T47D (cell line): ENCODE results near the gene VWA3A.
"Not testable (repeated sequence)": the region's sequence is repeated elsewhere in the genome, so short reads cannot be mapped to it uniquely, and the experiment has no call there.

ENCODE experiments used
- DNase-seq, 2 experiments: peaks; one replicate each; pipeline versions ENCODE4 v3.0.0 to v3.0.0-alpha.2; 2011 to 2012; ENCODE audit warnings: low read depth in 1 of 2, low spot score in 1 of 2
- JUND ChIP-seq: IDR thresholded peaks from 2 replicates; pipeline ENCODE4 v1.6.1; 2012; ENCODE audit warnings: low read depth
- in situ Hi-C: cut with HindIII; loops from 2 replicates; pipeline ENCODE4 v1.10.0; 2016; ENCODE audit warnings: low sequenced_read_pairs, low pct_unique_long_range_greater_than_20kb

Gene VWA3A

GRCh38 chr16:22092143-22092933 is at the start of gene VWA3A:
VWA3A (plus strand) TSS chr16:22092541; CDS start chr16:22092638, 97 bp downstream.
- no peak for TF ChIP-seq JUND
- in situ Hi-C loops = no loop called here
- DNase-seq = peak in 1 of 2 experiments; percentile 67

- in situ Hi-C loops = not testable (repeated sequence)
These were observed 48.5 kb upstream of the VWA3A start for GRCh38 chr16:22043882-22044281.

GRCh38 chr16:22045888-22046287 is 46.5 kb upstream of the VWA3A start:
- in situ Hi-C loops, DNase-seq: not testable (repeated sequence)

More at GRCh38 chr16:22043882-22044281, 48.5 kb upstream of the VWA3A start:
- DNase-seq = not testable (repeated sequence)

GRCh38 chr16:22050963-22051362 is 41.4 kb upstream of the VWA3A start:
- in situ Hi-C loops = no loop called here
- no peak for TF ChIP-seq JUND
- no peak for DNase-seq

- no peak for TF ChIP-seq JUND
- in situ Hi-C loops = no loop called here
- DNase-seq = no peak
These were observed 39.4 kb upstream of the VWA3A start for GRCh38 chr16:22052980-22053379.

GRCh38 chr16:22053921-22054341 is 38.4 kb upstream of the VWA3A start:
- in situ Hi-C loops = no loop called here
- DNase-seq = no peak
- no peak for TF ChIP-seq JUND

- no peak for TF ChIP-seq JUND
- in situ Hi-C loops = no loop called here
- no peak for DNase-seq
These were observed 37.3 kb upstream of the VWA3A start for GRCh38 chr16:22054847-22055590.

GRCh38 chr16:22055881-22056280 is 36.5 kb upstream of the VWA3A start:
- in situ Hi-C loops = no loop called here
- no peak for DNase-seq
- TF ChIP-seq JUND = no peak

GRCh38 chr16:22063888-22064467 is 28.4 kb upstream of the VWA3A start:
- no peak for TF ChIP-seq JUND
- DNase-seq = no peak
- in situ Hi-C loops = no loop called here

GRCh38 chr16:22065252-22065651 is 27.1 kb upstream of the VWA3A start:
- TF ChIP-seq JUND = no peak
- no peak for DNase-seq
- in situ Hi-C loops = no loop called here

- no peak for TF ChIP-seq JUND
- in situ Hi-C loops = no loop called here
- no peak for DNase-seq
These were observed 21.7 kb upstream of the VWA3A start for GRCh38 chr16:22070361-22071330.

GRCh38 chr16:22071331-22071910 is 20.9 kb upstream of the VWA3A start:
- in situ Hi-C loops = no loop called here
- no peak for DNase-seq
- TF ChIP-seq JUND = no peak
